Spleen (tissue), 7 donors: ENCODE results near the gene CABS1.

Experiments used
- POLR2AphosphoS5 ChIP-seq, 3 donors: sonication (generic); formaldehyde crosslinking; IDR thresholded peaks; one replicate each; pipeline ENCODE4 v1.5.1; 2017; ENCODE audit warnings: antibody characterized with exemption in 3 of 3
- TF ChIP-seq, protein P1 (sequence below), 11 experiments: fragments of 200-600 bp in 7 of 11; fragments of 450-650 bp in 4 of 11; sonication (generic) in 4 of 11; IDR thresholded peaks in 8 of 11; conservative IDR thresholded peaks in 3 of 11; 1 replicate in 7 of 11; 2 replicates in 4 of 11; pipeline versions ENCODE4 v1.4.0 to v1.8.0; 2016 to 2021; ENCODE audit warnings: antibody characterized with exemption in 11 of 11, inconsistent platforms in 4 of 11, mild to moderate bottlenecking in 1 of 11
- donor health status: DM: no; HTN: no; CAD: no; lungs with moderate emphysema.
- donor health status: DM: no; HTN: no; CAD: no.
- donor health status: DM: no; HTN: no; CAD: no.

DNA sequence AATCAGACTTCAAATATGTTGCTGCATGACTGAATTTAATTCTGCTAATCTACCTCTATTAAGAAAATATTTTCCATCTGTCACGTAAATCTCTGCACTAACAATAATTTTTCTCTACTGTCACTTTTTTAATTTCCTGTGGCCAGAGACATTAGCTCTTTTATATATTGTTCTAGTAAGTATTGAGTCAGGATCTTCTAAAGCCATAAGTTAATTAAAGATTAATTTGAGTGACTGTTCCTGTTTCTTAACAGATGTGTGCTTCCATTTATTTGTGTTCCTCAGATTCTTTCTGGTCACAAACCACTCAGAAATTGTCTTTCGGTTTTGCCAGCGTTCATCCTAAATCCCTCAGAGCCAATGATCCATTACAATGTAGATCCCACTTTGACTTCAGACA is 45.8 kb downstream of the CABS1 start:
- TF ChIP-seq, protein P1, sequence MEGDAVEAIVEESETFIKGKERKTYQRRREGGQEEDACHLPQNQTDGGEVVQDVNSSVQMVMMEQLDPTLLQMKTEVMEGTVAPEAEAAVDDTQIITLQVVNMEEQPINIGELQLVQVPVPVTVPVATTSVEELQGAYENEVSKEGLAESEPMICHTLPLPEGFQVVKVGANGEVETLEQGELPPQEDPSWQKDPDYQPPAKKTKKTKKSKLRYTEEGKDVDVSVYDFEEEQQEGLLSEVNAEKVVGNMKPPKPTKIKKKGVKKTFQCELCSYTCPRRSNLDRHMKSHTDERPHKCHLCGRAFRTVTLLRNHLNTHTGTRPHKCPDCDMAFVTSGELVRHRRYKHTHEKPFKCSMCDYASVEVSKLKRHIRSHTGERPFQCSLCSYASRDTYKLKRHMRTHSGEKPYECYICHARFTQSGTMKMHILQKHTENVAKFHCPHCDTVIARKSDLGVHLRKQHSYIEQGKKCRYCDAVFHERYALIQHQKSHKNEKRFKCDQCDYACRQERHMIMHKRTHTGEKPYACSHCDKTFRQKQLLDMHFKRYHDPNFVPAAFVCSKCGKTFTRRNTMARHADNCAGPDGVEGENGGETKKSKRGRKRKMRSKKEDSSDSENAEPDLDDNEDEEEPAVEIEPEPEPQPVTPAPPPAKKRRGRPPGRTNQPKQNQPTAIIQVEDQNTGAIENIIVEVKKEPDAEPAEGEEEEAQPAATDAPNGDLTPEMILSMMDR (IDR thresholded peaks at IDR 0.05 in 8 of 11, conservative IDR thresholded peaks at IDR 0.05 in 3 of 11): no peak
- TF ChIP-seq POLR2AphosphoS5 (IDR thresholded peaks at IDR 0.05): no peak
